ENCODE measurements around the gene LGMN. TPM values are rescaled to one million over a fixed set of nuclear protein-coding genes. Genes with fewer than 3 reads are reported as not detected.

The LGMN gene
- total RNA-seq, 1 experiment from 2014 or later: 48.8 TPM

GRCh38 chr14:92747701-92748258 is 647 bp downstream of the LGMN start:
- Histone ChIP-seq H3K27ac (peak overlapping the region; percentile 11; the same call in 1 of the 2 replicates), H3K9me2 (ENCODE audit: insufficient read depth) (no peaks in the 10 kb centered on the region), H3K4me1 (replicated peaks; ENCODE audit: insufficient read depth) (peaks cover 13% of the 10 kb centered on the region), H3K36me3 (ENCODE audit: low read depth) (no peaks in the 10 kb centered on the region), H3K4me3 (peak overlapping the region; percentile 87), H3K79me2 (ENCODE audit: low read depth) (peaks cover 28% of the 10 kb centered on the region), H4K20me1 (ENCODE audit: insufficient read depth) (no peaks in the 10 kb centered on the region; the same call in 1 of the 2 replicates), H3K27me3 (ENCODE audit: insufficient read depth, low read depth) (no peaks in the 10 kb centered on the region), H3K9me3 (ENCODE audit: insufficient read depth, low read depth) (no peaks in the 10 kb centered on the region), H3F3A (ENCODE audit: insufficient read depth, low read depth) (no peaks in the 10 kb centered on the region; the same call in 1 of the 2 replicates), H3K4me2 (peak overlapping the region; percentile 95), H2AFZ (peak overlapping the region; percentile 92)
- BruUV-seq (replicated peaks): TSS peak; percentile 68
- intact Hi-C loops (cut with micrococcal nuclease; ENCODE audit: unreplicated experiment): loop anchor here (5.0 kb wide), 1 partner anchor 45 kb away; the partner anchor contains the start of gene GOLGA5
- POLR2A ChIA-PET (ENCODE audit: unreplicated experiment): interaction anchor here (0.6 kb wide), 2 partner anchors 25 to 1433 kb away, joined by 3 to 4 read pairs; no protein-coding TSS in a partner anchor
- no peak for DNase-seq
- TF ChIP-seq EZH2 (IDR thresholded peaks at IDR 0.05; ENCODE audit: low read depth): no peak
- TF ChIP-seq, protein P1, sequence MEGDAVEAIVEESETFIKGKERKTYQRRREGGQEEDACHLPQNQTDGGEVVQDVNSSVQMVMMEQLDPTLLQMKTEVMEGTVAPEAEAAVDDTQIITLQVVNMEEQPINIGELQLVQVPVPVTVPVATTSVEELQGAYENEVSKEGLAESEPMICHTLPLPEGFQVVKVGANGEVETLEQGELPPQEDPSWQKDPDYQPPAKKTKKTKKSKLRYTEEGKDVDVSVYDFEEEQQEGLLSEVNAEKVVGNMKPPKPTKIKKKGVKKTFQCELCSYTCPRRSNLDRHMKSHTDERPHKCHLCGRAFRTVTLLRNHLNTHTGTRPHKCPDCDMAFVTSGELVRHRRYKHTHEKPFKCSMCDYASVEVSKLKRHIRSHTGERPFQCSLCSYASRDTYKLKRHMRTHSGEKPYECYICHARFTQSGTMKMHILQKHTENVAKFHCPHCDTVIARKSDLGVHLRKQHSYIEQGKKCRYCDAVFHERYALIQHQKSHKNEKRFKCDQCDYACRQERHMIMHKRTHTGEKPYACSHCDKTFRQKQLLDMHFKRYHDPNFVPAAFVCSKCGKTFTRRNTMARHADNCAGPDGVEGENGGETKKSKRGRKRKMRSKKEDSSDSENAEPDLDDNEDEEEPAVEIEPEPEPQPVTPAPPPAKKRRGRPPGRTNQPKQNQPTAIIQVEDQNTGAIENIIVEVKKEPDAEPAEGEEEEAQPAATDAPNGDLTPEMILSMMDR (conservative IDR thresholded peaks at IDR 0.05): no peak
- CTCF ChIA-PET: no interaction called here

- ChIA-PET CTCF (no interaction called here), POLR2A (ENCODE audit: unreplicated experiment) (interaction anchor here (0.6 kb wide), 1 partner anchor 492 kb away, joined by 19 read pairs; no protein-coding TSS in a partner anchor)
- Histone ChIP-seq H3K4me3 (no peak overlapping the region), H2AFZ (no peak overlapping the region), H3K36me3 (ENCODE audit: low read depth) (no peaks in the 10 kb centered on the region), H3K27ac (no peak overlapping the region), H3K9me3 (ENCODE audit: insufficient read depth, low read depth) (no peaks in the 10 kb centered on the region), H3K4me2 (no peak overlapping the region), H4K20me1 (ENCODE audit: insufficient read depth) (no peaks in the 10 kb centered on the region; the same call in 1 of the 2 replicates), H3K9me2 (ENCODE audit: insufficient read depth) (no peaks in the 10 kb centered on the region), H3F3A (ENCODE audit: insufficient read depth, low read depth) (no peaks in the 10 kb centered on the region; the same call in 1 of the 2 replicates), H3K4me1 (replicated peaks; ENCODE audit: insufficient read depth) (peaks cover 11% of the 10 kb centered on the region), H3K27me3 (ENCODE audit: insufficient read depth, low read depth) (no peaks in the 10 kb centered on the region), H3K79me2 (ENCODE audit: low read depth) (peaks cover 28% of the 10 kb centered on the region)
- no TSS peak for BruUV-seq (replicated peaks)
- TF ChIP-seq, protein P1 (conservative IDR thresholded peaks at IDR 0.05): no peak
- TF ChIP-seq EZH2 (IDR thresholded peaks at IDR 0.05; ENCODE audit: low read depth): no peak
- DNase-seq: no peak
- intact Hi-C loops (cut with micrococcal nuclease; ENCODE audit: unreplicated experiment): no loop called here
Observed at GRCh38 chr14:92744198-92744597, 4.2 kb downstream of the LGMN start.

DNA sequence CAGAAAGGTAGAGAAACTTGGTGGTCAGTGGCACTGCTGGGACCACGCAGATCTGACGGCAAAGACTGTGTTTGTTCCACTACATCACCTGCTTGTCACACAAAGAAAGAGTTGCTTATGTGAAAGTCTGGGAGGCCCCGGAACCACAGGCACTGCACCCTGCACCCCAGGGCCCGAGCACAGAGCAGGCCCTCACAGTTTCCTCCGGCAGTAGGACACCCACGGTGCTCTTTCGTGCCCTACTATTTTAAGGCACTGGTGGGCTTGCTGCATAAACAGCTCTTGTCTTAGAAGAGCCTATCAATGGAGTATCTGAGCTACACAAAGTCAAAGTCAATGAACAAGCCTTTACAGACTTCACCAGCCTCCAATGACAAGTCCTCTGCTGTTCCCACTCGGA is 8.0 kb downstream of the LGMN start:
- H3K36me3 ChIP-seq (ENCODE audit: low read depth): no peaks in the 10 kb centered on the region
- H3K79me2 ChIP-seq (ENCODE audit: low read depth): 0 out of 2 replicates have a peak, but pooled peaks cover 4% of the 10 kb centered on the region
- H3K27ac ChIP-seq: no peak overlapping the region
- no peak overlapping the region for H3K4me3 ChIP-seq
- H3K9me2 ChIP-seq (ENCODE audit: insufficient read depth): no peaks in the 10 kb centered on the region
- BruUV-seq (replicated peaks): no TSS peak
- intact Hi-C loops (cut with micrococcal nuclease; ENCODE audit: unreplicated experiment): no loop called here
- no peak for TF ChIP-seq EZH2 (IDR thresholded peaks at IDR 0.05; ENCODE audit: low read depth)
- TF ChIP-seq, protein P1 (conservative IDR thresholded peaks at IDR 0.05): no peak
- peaks cover 6% of the 10 kb centered on the region for H3K4me1 ChIP-seq (replicated peaks; ENCODE audit: insufficient read depth)
- no peaks in the 10 kb centered on the region for H3K27me3 ChIP-seq (ENCODE audit: insufficient read depth, low read depth)
- no peaks in the 10 kb centered on the region for H3F3A ChIP-seq (ENCODE audit: insufficient read depth, low read depth)
- ChIA-PET POLR2A (ENCODE audit: unreplicated experiment) (no interaction called here), CTCF (no interaction called here)
- H2AFZ ChIP-seq: no peak overlapping the region
- no peak for DNase-seq
- no peak overlapping the region for H3K4me2 ChIP-seq
- no peaks in the 10 kb centered on the region; the same call in 1 of the 2 replicates for H4K20me1 ChIP-seq (ENCODE audit: insufficient read depth)
- no peaks in the 10 kb centered on the region for H3K9me3 ChIP-seq (ENCODE audit: insufficient read depth, low read depth)

Data from PC-9 (cell line).